B cell (primary cell): ENCODE data around the gene KREMEN2. TPM values are rescaled to one million over a fixed set of nuclear protein-coding genes. Genes with fewer than 3 reads are reported as not detected.

Experiments used
- ATAC-seq: fragments of 200-7000 bp; cut with Tn5 transposase; one replicate; pipeline ENCODE4 v1.10.0; 2021; ENCODE audit warnings: low read depth, mild to moderate bottlenecking, moderate number of reproducible peaks, moderate library complexity
- CTCF ChIA-PET: fragments of 350-600 bp; sonication (Branson Sonifier 250); formaldehyde crosslinking; loops from one replicate; lab custom pipeline; 2021; ENCODE audit warnings: antibody characterized with exemption, inconsistent platforms; lab: Charles Lee
- POLR2A ChIA-PET: fragments of 350-600 bp; sonication (Branson Sonifier 250); formaldehyde crosslinking; loops from one replicate; lab custom pipeline; 2021; ENCODE audit warnings: antibody characterized with exemption; lab: Charles Lee
- DNase-seq: peaks from one replicate; pipeline ENCODE4 v3.0.0; 2013
- H2AFZ ChIP-seq: 2 replicates; pipeline ENCODE4 v1.6.1; 2012; ENCODE audit warnings: mild to moderate bottlenecking, low read depth, low read length; ENCODE audit not compliant: insufficient read depth, poor library complexity, severe bottlenecking
- H3K27ac ChIP-seq, 2 donors: 1 replicate in 1 of 2; 2 replicates in 1 of 2; pipeline ENCODE4 v1.5.1; 2012 to 2013; ENCODE audit warnings: low read length in 2 of 2, mild to moderate bottlenecking in 2 of 2, moderate library complexity in 1 of 2
- H3K27me3 ChIP-seq, 4 experiments: fragments of 200-600 bp in 1 of 4; sonication (generic) in 1 of 4; replicated peaks in 1 of 4; 1 replicate in 2 of 4; 2 replicates in 2 of 4; pipeline versions ENCODE4 v1.6.1 to v1.7.0; 2013 to 2016; ENCODE audit warnings: low read length in 3 of 4, mild to moderate bottlenecking in 2 of 4, mixed read lengths in 1 of 4, moderate library complexity in 1 of 4; ENCODE audit not compliant: insufficient read depth in 4 of 4, control insufficient read depth in 3 of 4; ENCODE audit errors: control extremely low read depth in 1 of 4
- H3K36me3 ChIP-seq, 2 experiments: replicated peaks in 1 of 2; 1 replicate in 1 of 2; 2 replicates in 1 of 2; pipeline versions ENCODE4 v1.6.1 to v1.7.1; 2013; ENCODE audit warnings: low read length in 1 of 2; ENCODE audit not compliant: insufficient read depth in 2 of 2, control insufficient read depth in 1 of 2; ENCODE audit errors: control extremely low read depth in 1 of 2, extremely low read depth in 1 of 2
- H3K4me1 ChIP-seq, 2 donors: fragments of 200-600 bp in 1 of 2; sonication (generic) in 1 of 2; 1 replicate in 1 of 2; 2 replicates in 1 of 2; pipeline versions ENCODE4 v1.5.1 to v1.6.1; 2013 to 2017; ENCODE audit warnings: low read length in 2 of 2; ENCODE audit not compliant: control insufficient read depth in 2 of 2, insufficient read depth in 2 of 2
- H3K4me2 ChIP-seq: replicated peaks from 2 replicates; pipeline ENCODE3; 2012; ENCODE audit warnings: mild to moderate bottlenecking, low read depth, low read length; ENCODE audit not compliant: poor library complexity, severe bottlenecking
- H3K4me3 ChIP-seq, 5 experiments: fragments of 200-600 bp in 1 of 5; sonication (generic) in 1 of 5; 1 replicate in 3 of 5; 2 replicates in 2 of 5; pipeline versions ENCODE4 v1.5.1 to v1.7.0; 2011 to 2016; ENCODE audit warnings: low read length in 4 of 5, mild to moderate bottlenecking in 4 of 5, low read depth in 2 of 5, control low read depth in 1 of 5, moderate library complexity in 1 of 5; ENCODE audit not compliant: insufficient read depth in 1 of 5; ENCODE audit errors: control extremely low read depth in 1 of 5, extremely low read depth in 1 of 5
- H3K79me2 ChIP-seq: fragments of 200-600 bp; sonication (generic); one replicate; pipeline ENCODE4 v1.6.0; 2016; ENCODE audit warnings: low read length; ENCODE audit not compliant: control insufficient read depth, insufficient read depth
- H3K9ac ChIP-seq: fragments of 200-600 bp; sonication (generic); 2 replicates; pipeline ENCODE4 v1.6.1; 2017; ENCODE audit warnings: mild to moderate bottlenecking, low read length, moderate library complexity
- H3K9me3 ChIP-seq, 3 donors: one replicate each; pipeline versions ENCODE4 v1.6.1 to v1.7.1; 2013; ENCODE audit warnings: low read length in 2 of 3; ENCODE audit not compliant: control insufficient read depth in 2 of 3, insufficient read depth in 1 of 3; ENCODE audit errors: control extremely low read depth in 1 of 3
- H4K20me1 ChIP-seq: 2 replicates; pipeline ENCODE4 v1.6.0; 2012; ENCODE audit warnings: mild to moderate bottlenecking, low read length; ENCODE audit not compliant: insufficient read depth, control insufficient read depth, poor library complexity, severe bottlenecking
- H3K27ac Mint-ChIP-seq: one replicate; pipeline ENCODE4 v1.8.0; 2021; ENCODE audit warnings: mixed read lengths
- H3K27me3 Mint-ChIP-seq: one replicate; pipeline ENCODE4 v1.8.0; 2021; ENCODE audit warnings: mixed read lengths
- H3K4me1 Mint-ChIP-seq: one replicate; pipeline ENCODE4 v1.8.0; 2021; ENCODE audit warnings: mixed read lengths
- H3K4me3 Mint-ChIP-seq: one replicate; pipeline ENCODE4 v1.8.0; 2021; ENCODE audit warnings: mixed read lengths
- H3K9me3 Mint-ChIP-seq: one replicate; pipeline ENCODE4 v1.8.0; 2022; ENCODE audit warnings: mixed read lengths; ENCODE audit not compliant: insufficient read depth
- CTCF ChIP-seq: fragments of 200-600 bp; IDR thresholded peaks from one replicate; pipeline ENCODE4 v1.8.0; 2022; ENCODE audit warnings: antibody characterized with exemption, mild to moderate bottlenecking
- EZH2 ChIP-seq: IDR thresholded peaks from 2 replicates; pipeline ENCODE4 v1.6.1; 2012; ENCODE audit warnings: borderline replicate concordance, low read depth, mild to moderate bottlenecking, moderate library complexity, low read length; ENCODE audit not compliant: insufficient read depth, poor library complexity, severe bottlenecking
- WGBS: methylation state at CpG from one replicate; pipeline ENCODE4 v1.1.5; 2013; ENCODE audit warnings: missing lambda C conversion rate; ENCODE audit not compliant: insufficient coverage; 5-methylcytosine and 5-hydroxymethylcytosine counted together
- intact Hi-C: fragments of 100-400 bp; cut with micrococcal nuclease; formaldehyde crosslinking; loops from one replicate; pipeline ENCODE4 v1.10.0; 2022
- polyA plus RNA-seq: library from polyadenylated mRNA; depleted of rRNA; stranded (reverse); fragments of >200 nt; gene quantifications from 2 replicates; pipeline ENCODE4 v1.2.3, GENCODE V29; 2012
- total RNA-seq, 2 donors: library from RNA; stranded (reverse); fragments of 120-200 nt in 1 of 2; gene quantifications; 1 replicate in 1 of 2; 2 replicates in 1 of 2; pipeline versions ENCODE4 v1.2.3 to v1.2.4, GENCODE V29; 2013 to 2022

The KREMEN2 gene
- total and polyA plus RNA-seq, 2 donors (not counting 1 experiment from before 2014, with no cell fraction given), result 0.17 to 1.1 TPM

- H3K79me2 ChIP-seq, result no peaks in the 10 kb centered on the region
- ATAC-seq (no peak), DNase-seq (no peak)
- H3K4me2 ChIP-seq, result no peak overlapping the region
- H3K4me1 ChIP-seq, result peaks cover 0 to 5% of the 10 kb centered on the region in 2 donors
- no peak overlapping the region for H3K27ac ChIP-seq
- H3K9me3 Mint-ChIP-seq, result no peaks in the 10 kb centered on the region
- H3K36me3 ChIP-seq, result peaks cover 0 to 35% of the 10 kb centered on the region in 2 experiments
- no peaks in the 10 kb centered on the region for H4K20me1 ChIP-seq
- no peaks in the 10 kb centered on the region for H3K9me3 ChIP-seq
- TF ChIP-seq EZH2 (no peak), CTCF (no peak)
- no peaks in the 10 kb centered on the region for H3K27me3 ChIP-seq
- intact Hi-C loops, result no loop called here
- no peak overlapping the region for H3K27ac Mint-ChIP-seq
- no peaks in the 10 kb centered on the region for H3K27me3 Mint-ChIP-seq
- H2AFZ ChIP-seq, result no peak overlapping the region
- POLR2A ChIA-PET, result no interaction called here
- CTCF ChIA-PET, result interaction anchor here (0.9 kb wide), 1 partner anchor 10 kb away, joined by 3 read pairs; no protein-coding TSS in a partner anchor
- H3K4me1 Mint-ChIP-seq, result no peaks in the 10 kb centered on the region
- H3K4me3 Mint-ChIP-seq, result no peak overlapping the region
- WGBS, result 98% methylated on average over 21 of the region's 24 CpGs
- H3K4me3 ChIP-seq, result no peak overlapping the region
- H3K9ac ChIP-seq, result no peak overlapping the region
Observed at GRCh38 chr16:2937170-2937569, 26.9 kb upstream of the KREMEN2 start.

GRCh38 chr16:2938206-2938605 lies 25.9 kb upstream of the KREMEN2 start:
- Histone ChIP-seq H3K27ac (no peak overlapping the region), H3K27me3 (no peaks in the 10 kb centered on the region), H3K4me1 (peaks cover 0 to 5% of the 10 kb centered on the region in 2 donors), H3K36me3 (peaks cover 0 to 37% of the 10 kb centered on the region in 2 experiments), H3K9me3 (no peaks in the 10 kb centered on the region), H3K9ac (no peak overlapping the region), H2AFZ (no peak overlapping the region), H3K4me3 (no peak overlapping the region), H3K79me2 (no peaks in the 10 kb centered on the region), H3K4me2 (no peak overlapping the region), H4K20me1 (no peaks in the 10 kb centered on the region)
- intact Hi-C loops, result no loop called here
- WGBS, result 98% methylated on average over 9 of the region's 12 CpGs
- ChIA-PET CTCF (no interaction called here), POLR2A (no interaction called here)
- Mint-ChIP-seq H3K9me3 (no peaks in the 10 kb centered on the region), H3K4me3 (no peak overlapping the region), H3K27me3 (no peaks in the 10 kb centered on the region), H3K4me1 (no peaks in the 10 kb centered on the region), H3K27ac (no peak overlapping the region)
- no peak for TF ChIP-seq EZH2
- no peak for TF ChIP-seq CTCF
- no peak for DNase-seq
- no peak for ATAC-seq
